ENCODE results near the gene ZNF511.

ZNF511 gene, protein sequence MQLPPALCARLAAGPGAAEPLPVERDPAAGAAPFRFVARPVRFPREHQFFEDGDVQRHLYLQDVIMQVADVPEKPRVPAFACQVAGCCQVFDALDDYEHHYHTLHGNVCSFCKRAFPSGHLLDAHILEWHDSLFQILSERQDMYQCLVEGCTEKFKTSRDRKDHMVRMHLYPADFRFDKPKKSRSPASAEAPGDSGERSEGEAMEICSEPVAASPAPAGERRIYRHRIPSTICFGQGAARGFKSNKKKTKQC

DNA sequence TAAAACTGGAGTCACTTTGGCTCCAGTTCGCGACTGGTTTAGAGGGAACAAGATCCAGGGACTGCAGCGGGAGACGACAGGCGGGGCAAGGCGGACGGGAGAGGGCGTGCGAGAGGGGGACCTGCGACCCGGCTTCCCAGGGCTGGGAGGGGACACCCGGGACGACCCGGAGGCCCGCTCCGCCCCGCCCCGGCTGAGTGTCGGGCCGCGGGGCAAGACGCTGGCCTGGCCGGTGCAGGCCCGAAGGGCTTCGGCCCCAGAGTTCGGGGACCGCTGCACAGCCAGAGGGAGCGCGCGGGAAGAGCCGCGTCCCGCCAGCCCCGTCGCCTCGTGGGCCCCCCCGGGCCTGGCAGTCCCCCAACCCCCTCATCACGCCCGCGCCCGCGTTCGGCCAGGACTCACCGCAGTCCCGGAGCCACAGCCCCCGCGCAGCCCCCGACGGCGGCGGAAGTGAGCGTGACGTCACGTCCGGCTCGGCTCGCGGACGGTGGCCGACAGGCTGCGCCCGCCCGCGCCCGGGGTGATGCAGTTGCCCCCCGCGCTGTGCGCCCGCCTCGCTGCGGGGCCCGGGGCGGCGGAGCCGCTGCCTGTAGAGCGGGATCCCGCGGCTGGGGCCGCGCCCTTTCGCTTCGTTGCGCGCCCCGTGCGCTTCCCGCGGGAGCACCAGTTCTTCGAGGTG is at the start of gene ZNF511, which contains the start of gene TUBGCP2:
ZNF511 (plus strand) TSS at position 494 of the 679 bp plus-strand sequence; CDS start at position 524, 30 bp downstream.
TUBGCP2 (minus strand) TSS at position 452 of the 679 bp plus-strand sequence. CDS start 5,931 bp downstream, outside the sequence.
- TF ChIP-seq ZBTB7A (IDR thresholded peaks at IDR 0.05; ENCODE audit: low read depth) (peak; percentile 66; the same call in 1 of the 2 replicates), CREB1 (IDR thresholded peaks at IDR 0.05; ENCODE audit: low read depth) (peak; percentile 76; the same call in 1 of the 2 replicates), RAD21 (IDR thresholded peaks at IDR 0.05; ENCODE audit: low read depth) (no peak), EGR1 (IDR thresholded peaks at IDR 0.05) (peak; percentile 69), FOXM1 (IDR thresholded peaks at IDR 0.05; ENCODE audit: borderline replicate concordance, low read depth) (no peak), NFIC (IDR thresholded peaks at IDR 0.05) (peak; percentile 27; the same call in 1 of the 2 replicates), TEAD4 (IDR thresholded peaks at IDR 0.05) (0 out of 2 replicates have a peak, but pooled peaks have one; percentile 15), CEBPB (IDR thresholded peaks at IDR 0.05) (peak; percentile 10; the same call in 1 of the 2 replicates), YY1 (IDR thresholded peaks at IDR 0.05; ENCODE audit: low read depth) (no peak; the same call in 1 of the 2 replicates), TAF1 (IDR thresholded peaks at IDR 0.05; ENCODE audit: low read depth) (peak; percentile 53; the same call in 1 of the 2 replicates), EP300 (IDR thresholded peaks at IDR 0.05; ENCODE audit: borderline replicate concordance) (peak; percentile 79), TCF12 (IDR thresholded peaks at IDR 0.05; ENCODE audit: low read depth) (peak; percentile 66; the same call in 1 of the 2 replicates)
- TF ChIP-seq, protein P1, sequence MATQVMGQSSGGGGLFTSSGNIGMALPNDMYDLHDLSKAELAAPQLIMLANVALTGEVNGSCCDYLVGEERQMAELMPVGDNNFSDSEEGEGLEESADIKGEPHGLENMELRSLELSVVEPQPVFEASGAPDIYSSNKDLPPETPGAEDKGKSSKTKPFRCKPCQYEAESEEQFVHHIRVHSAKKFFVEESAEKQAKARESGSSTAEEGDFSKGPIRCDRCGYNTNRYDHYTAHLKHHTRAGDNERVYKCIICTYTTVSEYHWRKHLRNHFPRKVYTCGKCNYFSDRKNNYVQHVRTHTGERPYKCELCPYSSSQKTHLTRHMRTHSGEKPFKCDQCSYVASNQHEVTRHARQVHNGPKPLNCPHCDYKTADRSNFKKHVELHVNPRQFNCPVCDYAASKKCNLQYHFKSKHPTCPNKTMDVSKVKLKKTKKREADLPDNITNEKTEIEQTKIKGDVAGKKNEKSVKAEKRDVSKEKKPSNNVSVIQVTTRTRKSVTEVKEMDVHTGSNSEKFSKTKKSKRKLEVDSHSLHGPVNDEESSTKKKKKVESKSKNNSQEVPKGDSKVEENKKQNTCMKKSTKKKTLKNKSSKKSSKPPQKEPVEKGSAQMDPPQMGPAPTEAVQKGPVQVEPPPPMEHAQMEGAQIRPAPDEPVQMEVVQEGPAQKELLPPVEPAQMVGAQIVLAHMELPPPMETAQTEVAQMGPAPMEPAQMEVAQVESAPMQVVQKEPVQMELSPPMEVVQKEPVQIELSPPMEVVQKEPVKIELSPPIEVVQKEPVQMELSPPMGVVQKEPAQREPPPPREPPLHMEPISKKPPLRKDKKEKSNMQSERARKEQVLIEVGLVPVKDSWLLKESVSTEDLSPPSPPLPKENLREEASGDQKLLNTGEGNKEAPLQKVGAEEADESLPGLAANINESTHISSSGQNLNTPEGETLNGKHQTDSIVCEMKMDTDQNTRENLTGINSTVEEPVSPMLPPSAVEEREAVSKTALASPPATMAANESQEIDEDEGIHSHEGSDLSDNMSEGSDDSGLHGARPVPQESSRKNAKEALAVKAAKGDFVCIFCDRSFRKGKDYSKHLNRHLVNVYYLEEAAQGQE (IDR thresholded peaks at IDR 0.05; ENCODE audit: low read depth) = no peak
- TF ChIP-seq, protein P2, sequence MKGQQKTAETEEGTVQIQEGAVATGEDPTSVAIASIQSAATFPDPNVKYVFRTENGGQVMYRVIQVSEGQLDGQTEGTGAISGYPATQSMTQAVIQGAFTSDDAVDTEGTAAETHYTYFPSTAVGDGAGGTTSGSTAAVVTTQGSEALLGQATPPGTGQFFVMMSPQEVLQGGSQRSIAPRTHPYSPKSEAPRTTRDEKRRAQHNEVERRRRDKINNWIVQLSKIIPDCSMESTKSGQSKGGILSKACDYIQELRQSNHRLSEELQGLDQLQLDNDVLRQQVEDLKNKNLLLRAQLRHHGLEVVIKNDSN (IDR thresholded peaks at IDR 0.05) = no peak
- TF ChIP-seq, protein P3, sequence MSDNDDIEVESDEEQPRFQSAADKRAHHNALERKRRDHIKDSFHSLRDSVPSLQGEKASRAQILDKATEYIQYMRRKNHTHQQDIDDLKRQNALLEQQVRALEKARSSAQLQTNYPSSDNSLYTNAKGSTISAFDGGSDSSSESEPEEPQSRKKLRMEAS (IDR thresholded peaks at IDR 0.05) = no peak; the same call in 1 of the 2 replicates

DNA sequence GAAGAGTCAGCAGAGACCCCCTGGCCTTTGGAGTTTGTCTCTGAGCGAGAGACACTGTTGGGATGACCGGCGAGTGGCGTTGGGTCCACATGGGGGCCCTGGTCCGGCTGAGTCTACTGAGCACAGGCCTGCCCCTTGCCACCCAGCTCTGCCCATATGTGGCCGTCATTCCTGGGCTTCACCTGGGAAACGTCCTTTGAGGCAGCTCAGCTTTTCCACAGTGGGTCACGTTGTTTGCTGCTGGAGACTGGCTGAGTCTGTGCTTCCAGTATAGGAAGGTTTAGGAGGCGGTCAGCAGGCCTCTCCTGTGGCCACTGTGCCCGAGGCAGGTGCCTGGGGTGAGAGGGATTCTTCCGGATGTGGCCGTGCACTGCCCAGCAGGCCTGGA is 49.1 kb upstream of the ZNF511 start:
- TF ChIP-seq TCF12 (IDR thresholded peaks at IDR 0.05; ENCODE audit: low read depth) = no peak
- no peak for TF ChIP-seq EP300 (IDR thresholded peaks at IDR 0.05; ENCODE audit: borderline replicate concordance)
- TF ChIP-seq NFIC (IDR thresholded peaks at IDR 0.05) = no peak
- TF ChIP-seq EGR1 (IDR thresholded peaks at IDR 0.05) = no peak
- TF ChIP-seq TAF1 (IDR thresholded peaks at IDR 0.05; ENCODE audit: low read depth) = no peak
- TF ChIP-seq YY1 (IDR thresholded peaks at IDR 0.05; ENCODE audit: low read depth) = no peak
- TF ChIP-seq, protein P3 (IDR thresholded peaks at IDR 0.05) = no peak
- TF ChIP-seq TEAD4 (IDR thresholded peaks at IDR 0.05) = no peak
- no peak for TF ChIP-seq RAD21 (IDR thresholded peaks at IDR 0.05; ENCODE audit: low read depth)
- TF ChIP-seq, protein P1 (IDR thresholded peaks at IDR 0.05; ENCODE audit: low read depth) = no peak
- TF ChIP-seq CREB1 (IDR thresholded peaks at IDR 0.05; ENCODE audit: low read depth) = no peak
- TF ChIP-seq, protein P2 (IDR thresholded peaks at IDR 0.05) = no peak
- no peak for TF ChIP-seq FOXM1 (IDR thresholded peaks at IDR 0.05; ENCODE audit: borderline replicate concordance, low read depth)

DNA sequence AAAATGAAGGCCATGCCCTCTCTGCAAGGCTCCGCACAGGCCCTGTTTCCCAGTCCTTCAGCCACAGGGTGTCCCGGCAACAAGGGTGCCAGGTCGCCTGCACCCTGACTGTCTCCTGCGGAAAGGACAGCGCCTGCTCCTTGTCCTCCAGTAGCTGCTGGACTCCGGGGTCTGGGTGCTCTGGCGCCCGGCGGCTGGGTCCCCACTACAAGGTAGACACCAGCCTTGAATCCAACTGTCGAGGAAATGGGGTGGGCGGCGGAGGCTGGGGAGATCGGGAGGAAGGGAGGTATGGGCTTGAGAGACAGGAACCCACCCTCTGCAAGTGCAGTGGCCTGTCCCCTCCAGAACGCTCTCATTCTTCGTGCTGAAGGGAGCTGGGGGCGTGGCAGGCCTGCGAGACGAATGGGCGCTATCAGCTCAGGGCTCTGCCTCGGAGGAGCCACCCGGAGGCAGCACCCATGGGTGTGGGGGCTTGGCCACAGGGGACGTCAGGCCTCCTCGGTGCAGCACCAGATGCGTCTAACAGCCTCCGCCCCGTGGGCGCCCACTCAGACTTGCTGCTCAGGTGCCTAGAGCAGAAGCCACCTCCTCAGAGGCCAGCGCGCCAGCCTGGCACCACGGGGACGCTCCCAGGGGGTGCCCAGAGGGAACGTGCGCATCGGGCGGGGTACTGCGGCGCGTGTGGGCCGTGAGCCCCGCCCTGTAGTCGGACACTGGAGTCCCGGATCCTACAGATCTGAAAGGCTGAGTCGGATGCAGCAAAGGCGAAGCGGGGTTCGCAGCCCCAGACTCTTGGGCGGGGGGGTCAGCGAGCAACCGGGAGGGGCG is 47.6 kb upstream of the ZNF511 start:
- TF ChIP-seq, protein P1 (IDR thresholded peaks at IDR 0.05; ENCODE audit: low read depth) = no peak
- TF ChIP-seq RAD21 (IDR thresholded peaks at IDR 0.05; ENCODE audit: low read depth) (no peak), ZBTB7A (IDR thresholded peaks at IDR 0.05; ENCODE audit: low read depth) (no peak; the same call in 1 of the 2 replicates), CEBPB (IDR thresholded peaks at IDR 0.05) (no peak)
- TF ChIP-seq, protein P3 (IDR thresholded peaks at IDR 0.05) = peak; percentile 65
- TF ChIP-seq, protein P2 (IDR thresholded peaks at IDR 0.05) = peak; percentile 9; the same call in 1 of the 2 replicates
